Liver (tissue), 9 donors: ENCODE results near the gene SIK3. TPM values are rescaled to one million over a fixed set of nuclear protein-coding genes. Genes with fewer than 3 reads are reported as not detected.

Experiments
- DNase-seq: peaks from one replicate; pipeline ENCODE4 v3.0.0-alpha.2; 2017; ENCODE audit warnings: low spot score
- H3K27ac ChIP-seq, 2 donors: one replicate each; pipeline ENCODE4 v1.7.0; 2013; ENCODE audit warnings: inconsistent platforms in 2 of 2, low read length in 2 of 2, control low read depth in 1 of 2, low read depth in 1 of 2, mild to moderate bottlenecking in 1 of 2
- H3K27me3 ChIP-seq, 4 donors: one replicate each; pipeline versions ENCODE4 v1.6.1 to v1.7.0; 2013; ENCODE audit warnings: low read length in 3 of 4, inconsistent platforms in 1 of 4, mild to moderate bottlenecking in 1 of 4, moderate library complexity in 1 of 4; ENCODE audit not compliant: control insufficient read depth in 4 of 4, insufficient read depth in 4 of 4
- H3K36me3 ChIP-seq, 4 donors: one replicate each; pipeline versions ENCODE4 v1.6.1 to v1.7.0; 2013; ENCODE audit warnings: low read length in 3 of 4, mild to moderate bottlenecking in 3 of 4, low read depth in 1 of 4, moderate library complexity in 1 of 4; ENCODE audit not compliant: control insufficient read depth in 4 of 4, insufficient read depth in 3 of 4
- H3K4me1 ChIP-seq, 4 donors: one replicate each; pipeline versions ENCODE4 v1.6.1 to v1.7.0; 2013; ENCODE audit warnings: low read length in 3 of 4, mild to moderate bottlenecking in 3 of 4, moderate library complexity in 1 of 4; ENCODE audit not compliant: control insufficient read depth in 4 of 4, insufficient read depth in 4 of 4
- H3K4me3 ChIP-seq, 3 donors: one replicate each; pipeline versions ENCODE4 v1.6.1 to v1.7.0; 2013; ENCODE audit warnings: low read length in 3 of 3, control low read depth in 1 of 3, low read depth in 1 of 3, mild to moderate bottlenecking in 1 of 3
- H3K9ac ChIP-seq, 2 donors: one replicate each; pipeline ENCODE4 v1.7.0; 2013; ENCODE audit warnings: low read length in 2 of 2, mild to moderate bottlenecking in 2 of 2, moderate library complexity in 2 of 2, control low read depth in 1 of 2, low read depth in 1 of 2
- H3K9me3 ChIP-seq, 4 donors: one replicate each; pipeline versions ENCODE4 v1.6.1 to v1.7.0; 2013; ENCODE audit warnings: low read length in 3 of 4; ENCODE audit not compliant: control insufficient read depth in 4 of 4
- CTCF ChIP-seq: fragments of 150-350 bp; IDR thresholded peaks from 2 replicates; pipeline ENCODE4 v1.5.1; 2017; ENCODE audit warnings: improper control_type of control experiment, low read depth, low read length; ENCODE audit not compliant: missing input control
- EGR1 ChIP-seq, 2 donors: IDR thresholded peaks; 2 replicates each; pipeline ENCODE4 v1.6.1; 2016 to 2018; ENCODE audit warnings: antibody characterized with exemption in 2 of 2, low read depth in 2 of 2
- FOXA1 ChIP-seq: IDR thresholded peaks from 2 replicates; pipeline ENCODE4 v1.6.1; 2016; ENCODE audit warnings: antibody characterized with exemption
- FOXA2 ChIP-seq: IDR thresholded peaks from 2 replicates; pipeline ENCODE4 v1.6.1; 2016; ENCODE audit warnings: antibody characterized with exemption
- GABPA ChIP-seq, 2 donors: IDR thresholded peaks in 1 of 2; conservative IDR thresholded peaks in 1 of 2; 2 replicates each; pipeline ENCODE4 v1.6.1; 2016; ENCODE audit warnings: antibody characterized with exemption in 2 of 2, mild to moderate bottlenecking in 1 of 2, moderate library complexity in 1 of 2
- HNF4A ChIP-seq, 2 donors: conservative IDR thresholded peaks; 2 replicates each; pipeline ENCODE4 v1.6.1; 2016; ENCODE audit warnings: antibody characterized with exemption in 2 of 2, mild to moderate bottlenecking in 2 of 2
- HNF4G ChIP-seq: IDR thresholded peaks from 2 replicates; pipeline ENCODE4 v1.6.1; 2016; ENCODE audit warnings: antibody characterized with exemption
- JUND ChIP-seq, 2 donors: IDR thresholded peaks; 2 replicates each; pipeline ENCODE4 v1.6.1; 2016; ENCODE audit warnings: antibody characterized with exemption in 2 of 2
- MAX ChIP-seq: IDR thresholded peaks from 2 replicates; pipeline ENCODE4 v1.6.1; 2016; ENCODE audit warnings: antibody characterized with exemption
- NR2F2 ChIP-seq: IDR thresholded peaks from 2 replicates; pipeline ENCODE4 v1.6.1; 2016; ENCODE audit warnings: antibody characterized with exemption
- RAD21 ChIP-seq, 2 donors: IDR thresholded peaks; 2 replicates each; pipeline ENCODE4 v1.6.1; 2016; ENCODE audit warnings: antibody characterized with exemption in 2 of 2, mild to moderate bottlenecking in 2 of 2
- REST ChIP-seq: IDR thresholded peaks from 2 replicates; pipeline ENCODE4 v1.6.1; 2016; ENCODE audit warnings: antibody characterized with exemption, mild to moderate bottlenecking
- RXRA ChIP-seq, 2 donors: IDR thresholded peaks; 2 replicates each; pipeline ENCODE4 v1.6.1; 2017 to 2018; ENCODE audit warnings: antibody characterized with exemption in 2 of 2, mild to moderate bottlenecking in 1 of 2
- SP1 ChIP-seq: IDR thresholded peaks from 2 replicates; pipeline ENCODE4 v1.6.1; 2018; ENCODE audit warnings: antibody characterized with exemption, mild to moderate bottlenecking
- TAF1 ChIP-seq: conservative IDR thresholded peaks from 2 replicates; pipeline ENCODE4 v1.6.1; 2016; ENCODE audit warnings: antibody characterized with exemption, mild to moderate bottlenecking
- YY1 ChIP-seq: IDR thresholded peaks from 2 replicates; pipeline ENCODE4 v1.6.1; 2016; ENCODE audit warnings: antibody characterized with exemption, mild to moderate bottlenecking
- ZBTB33 ChIP-seq: IDR thresholded peaks from 2 replicates; pipeline ENCODE4 v1.6.1; 2016; ENCODE audit warnings: antibody characterized with exemption
- WGBS: extraction: QIAGEN DNeasy Blood & Tissue Kit; methylation state at CpG from one replicate; pipeline ENCODE4 v1.1.7; 2013; 5-methylcytosine and 5-hydroxymethylcytosine counted together
- polyA plus RNA-seq, 2 donors: library from polyadenylated mRNA; stranded (reverse) in 1 of 2; unstranded in 1 of 2; fragments of 200-250 nt in 1 of 2; fragments of >200 nt in 1 of 2; fragmentation: Nextera tagmentation in 1 of 2; extraction: Ambion mirVana in 1 of 2; gene quantifications; one replicate each; pipeline versions ENCODE4 v1.2.1 to v1.2.3, GENCODE V29; 2013 to 2015
- total RNA-seq, 2 donors: library from RNA; depleted of rRNA; stranded (reverse); fragments of >200 nt; gene quantifications; one replicate each; pipeline ENCODE4 v1.2.3, GENCODE V29; 2014
- donor health status: healthy.
- donor health status: healthy.
- donor health status: healthy.
- donor health status: healthy.
- donor health status: healthy.

The SIK3 gene
- total and polyA plus RNA-seq, 4 donors: 6.9 to 52.4 (median 14.4) TPM

- H3K9ac ChIP-seq: no peak overlapping the region
- peaks cover 20 to 57% (median 41%) of the 10 kb centered on the region in 4 donors for H3K4me1 ChIP-seq
- no peak overlapping the region for H3K4me3 ChIP-seq
- no peaks in the 10 kb centered on the region for H3K27me3 ChIP-seq
- H3K36me3 ChIP-seq: no peaks in the 10 kb centered on the region
- H3K27ac ChIP-seq: peak overlapping the region; percentile 54 to 58
- TF ChIP-seq EGR1 (IDR thresholded peaks at IDR 0.05; ENCODE audit: low read depth in 2 of 2) (no peak), REST (no peak), SP1 (peak; percentile 29), FOXA1 (no peak), ZBTB33 (peak; percentile 47), NR2F2 (peak; percentile 63), TAF1 (no peak), JUND (IDR thresholded peaks at IDR 0.05) (peak in 1 of 2 donors; percentile 55), CTCF (no peak), MAX (no peak), HNF4A (conservative IDR thresholded peaks at IDR 0.05) (peak; percentile 56 to 74), HNF4G (no peak), RAD21 (IDR thresholded peaks at IDR 0.05) (peak; percentile 39 to 50), YY1 (peak; percentile 90), GABPA (IDR thresholded peaks at IDR 0.05 in 1 of 2, conservative IDR thresholded peaks at IDR 0.05 in 1 of 2) (no peak), FOXA2 (peak; percentile 49), RXRA (IDR thresholded peaks at IDR 0.05) (peak; percentile 68 to 81)
- peak; percentile 55 for DNase-seq
- H3K9me3 ChIP-seq: no peaks in the 10 kb centered on the region
- whole genome bisulfite sequencing: 19% methylated on average over 3 of the region's 3 CpGs
Observed at GRCh38 chr11:117071344-117071787, 26.9 kb downstream of the SIK3 start.

GRCh38 chr11:117070016-117070415, 28.2 kb downstream of the SIK3 start:
- Histone ChIP-seq H3K9ac (no peak overlapping the region), H3K4me3 (no peak overlapping the region), H3K36me3 (no peaks in the 10 kb centered on the region), H3K4me1 (peaks cover 16 to 49% (median 38%) of the 10 kb centered on the region in 4 donors), H3K9me3 (no peaks in the 10 kb centered on the region), H3K27ac (no peak overlapping the region), H3K27me3 (no peaks in the 10 kb centered on the region)
- DNase-seq: no peak
- WGBS: 82% methylated on average over 1 of the region's 1 CpG
- TF ChIP-seq REST: no peak
- no peak for TF ChIP-seq HNF4G
- no peak for TF ChIP-seq RXRA (IDR thresholded peaks at IDR 0.05)
- no peak for TF ChIP-seq MAX
- TF ChIP-seq HNF4A (conservative IDR thresholded peaks at IDR 0.05): no peak
- no peak for TF ChIP-seq FOXA1
- TF ChIP-seq FOXA2: no peak
- TF ChIP-seq EGR1 (IDR thresholded peaks at IDR 0.05; ENCODE audit: low read depth in 2 of 2): no peak
- no peak for TF ChIP-seq NR2F2
